Upper lobe of right lung (tissue), 1 donor: ENCODE measurements around the gene RCSD1. TPM values are rescaled to one million over a fixed set of nuclear protein-coding genes. Genes with fewer than 3 reads are reported as not detected.

ENCODE experiments used
- ATAC-seq: fragments of 200-7000 bp; cut with Tn5 transposase; one replicate; pipeline ENCODE4 v1.9.1; 2020; ENCODE audit warnings: mild to moderate bottlenecking, moderate library complexity
- DNase-seq: peaks from one replicate; pipeline ENCODE4 v3.0.0-alpha.2; 2020
- H3K27ac ChIP-seq: fragments of 200-600 bp; one replicate; pipeline ENCODE4 v1.8.0; 2022
- H3K27me3 ChIP-seq: fragments of 200-600 bp; one replicate; pipeline ENCODE4 v1.8.0; 2022; ENCODE audit warnings: mild to moderate bottlenecking
- H3K36me3 ChIP-seq: fragments of 200-600 bp; one replicate; pipeline ENCODE4 v1.8.0; 2022
- H3K4me1 ChIP-seq: fragments of 200-600 bp; one replicate; pipeline ENCODE4 v1.8.0; 2022
- H3K4me3 ChIP-seq: fragments of 200-600 bp; one replicate; pipeline ENCODE4 v1.8.0; 2022; ENCODE audit warnings: mild to moderate bottlenecking
- H3K9me3 ChIP-seq: fragments of 200-600 bp; one replicate; pipeline ENCODE4 v1.8.0; 2022
- CTCF ChIP-seq: fragments of 200-600 bp; IDR thresholded peaks from one replicate; pipeline ENCODE4 v1.8.0; 2022; ENCODE audit warnings: antibody characterized with exemption
- intact Hi-C: fragments of 100-400 bp; cut with DNase I; formaldehyde crosslinking; loops from one replicate; pipeline ENCODE4 v1.11.0; 2022
- total RNA-seq: library from RNA; stranded (reverse); fragmentation: NEBNext Ultra II Directional; extraction: Animal tissue kit (Norgen Biotek cat#: 25700); gene quantifications from one replicate; pipeline ENCODE4 v1.2.1, GENCODE V29; 2021
- donor health status: DM: no; HTN: yes; CAD: no; lungs with severe emphysema.

The RCSD1 gene
- total RNA-seq, 1 donor from 2014 or later: 14.8 TPM

GRCh38 chr1:167640051-167640450, 10.0 kb downstream of the RCSD1 start:
- Histone ChIP-seq H3K27ac (no peak overlapping the region), H3K27me3 (no peaks in the 10 kb centered on the region), H3K9me3 (no peaks in the 10 kb centered on the region), H3K4me1 (peaks cover 11% of the 10 kb centered on the region), H3K36me3 (no peaks in the 10 kb centered on the region), H3K4me3 (no peak overlapping the region)
- no peak for ATAC-seq
- no peak for DNase-seq
- intact Hi-C loops: no loop called here
- no peak for TF ChIP-seq CTCF

- peaks cover 5% of the 10 kb centered on the region for H3K4me1 ChIP-seq
- no peak overlapping the region for H3K27ac ChIP-seq
- no peak overlapping the region for H3K4me3 ChIP-seq
- no peaks in the 10 kb centered on the region for H3K36me3 ChIP-seq
- H3K9me3 ChIP-seq: no peaks in the 10 kb centered on the region
- TF ChIP-seq CTCF: no peak
- intact Hi-C loops: no loop called here
- no peaks in the 10 kb centered on the region for H3K27me3 ChIP-seq
- ATAC-seq (no peak), DNase-seq (no peak)
Measured at GRCh38 chr1:167641786-167642500, 11.9 kb downstream of the RCSD1 start.

GRCh38 chr1:167642501-167642826, 12.4 kb downstream of the RCSD1 start:
- Histone ChIP-seq H3K27me3 (no peaks in the 10 kb centered on the region), H3K9me3 (no peaks in the 10 kb centered on the region), H3K4me1 (no peaks in the 10 kb centered on the region), H3K36me3 (no peaks in the 10 kb centered on the region), H3K27ac (no peak overlapping the region), H3K4me3 (no peak overlapping the region)
- no peak for ATAC-seq
- TF ChIP-seq CTCF: no peak
- no peak for DNase-seq
- intact Hi-C loops: no loop called here

GRCh38 chr1:167643441-167643840, 13.4 kb downstream of the RCSD1 start:
- H3K9me3 ChIP-seq: no peaks in the 10 kb centered on the region
- intact Hi-C loops: no loop called here
- H3K27ac ChIP-seq: no peak overlapping the region
- ATAC-seq: no peak
- DNase-seq: no peak
- no peak overlapping the region for H3K4me3 ChIP-seq
- no peak for TF ChIP-seq CTCF
- H3K27me3 ChIP-seq: no peaks in the 10 kb centered on the region
- H3K4me1 ChIP-seq: peaks cover 7% of the 10 kb centered on the region
- no peaks in the 10 kb centered on the region for H3K36me3 ChIP-seq

- Histone ChIP-seq H3K9me3 (no peaks in the 10 kb centered on the region), H3K27me3 (no peaks in the 10 kb centered on the region), H3K36me3 (no peaks in the 10 kb centered on the region), H3K4me3 (no peak overlapping the region), H3K27ac (no peak overlapping the region), H3K4me1 (peaks cover 19% of the 10 kb centered on the region)
- intact Hi-C loops: no loop called here
- DNase-seq (no peak), ATAC-seq (no peak)
- TF ChIP-seq CTCF: no peak
Measured at GRCh38 chr1:167644551-167644950, 14.5 kb downstream of the RCSD1 start.

- no peak for TF ChIP-seq CTCF
- Histone ChIP-seq H3K27ac (no peak overlapping the region), H3K27me3 (no peaks in the 10 kb centered on the region), H3K4me1 (peaks cover 24% of the 10 kb centered on the region), H3K4me3 (no peak overlapping the region), H3K9me3 (no peaks in the 10 kb centered on the region), H3K36me3 (no peaks in the 10 kb centered on the region)
- no peak for ATAC-seq
- no peak for DNase-seq
- intact Hi-C loops: no loop called here
Measured at GRCh38 chr1:167645140-167645541, 15.1 kb downstream of the RCSD1 start.
